SK-N-MC (cell line): ENCODE results near the gene ANKRD11.

Experiments used
- EZH2 ChIP-seq: fragments of 200-600 bp; sonication (generic); IDR thresholded peaks from one replicate; pipeline ENCODE4 v1.6.1; 2017; ENCODE audit warnings: antibody characterized with exemption
- FOXP2 ChIP-seq: optimal IDR thresholded peaks from 2 replicates; pipeline ENCODE3; 2011; ENCODE audit warnings: mild to moderate bottlenecking, moderate library complexity; ENCODE audit not compliant: insufficient read depth; ENCODE audit errors: extremely low read length, control extremely low read depth
- POLR2AphosphoS5 ChIP-seq: IDR thresholded peaks from 2 replicates; pipeline ENCODE4 v1.6.1; 2012; ENCODE audit warnings: mild to moderate bottlenecking, low read depth, low read length, borderline replicate concordance

DNA sequence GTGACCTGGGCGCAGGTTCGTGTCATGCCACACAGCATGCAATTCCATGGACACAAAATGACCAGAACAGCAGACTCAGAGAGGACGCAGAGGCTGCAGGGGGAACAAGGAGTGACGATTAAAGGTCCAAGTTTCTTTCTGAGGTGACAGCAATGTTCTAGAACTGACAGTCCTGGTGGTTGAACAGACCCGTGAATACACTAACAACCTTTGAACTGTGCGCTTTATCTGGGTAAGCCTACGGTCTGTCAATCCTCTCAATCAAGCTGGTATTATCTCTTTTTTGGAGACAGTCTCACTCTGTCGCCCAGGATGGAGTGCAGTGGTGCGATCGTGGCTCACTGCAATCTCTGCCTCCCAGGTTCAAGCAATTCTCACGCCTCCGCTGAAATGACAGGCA is 138.7 kb downstream of the ANKRD11 start:
- TF ChIP-seq POLR2AphosphoS5 (no peak), EZH2 (no peak), FOXP2 (no peak)
